ENCODE measurements around the gene RIPOR3.

DNA sequence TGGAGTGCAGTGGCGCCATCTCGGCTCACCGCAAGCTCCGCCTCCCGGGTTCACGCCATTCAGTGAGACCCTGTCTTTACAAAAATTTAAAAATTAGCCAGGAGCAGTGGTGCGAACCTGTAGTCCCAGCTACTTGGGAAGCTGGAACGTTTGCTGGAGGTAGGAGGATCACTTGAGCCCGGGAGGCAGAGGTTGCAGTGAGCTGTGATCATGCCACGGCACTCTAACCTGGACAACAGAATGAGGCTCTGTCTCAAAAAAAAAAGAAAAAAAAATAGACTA, 34.3 kb upstream of the RIPOR3 start:
- TF ChIP-seq ZFP36 (IDR thresholded peaks at IDR 0.05; ENCODE audit: borderline replicate concordance, partially characterized antibody) (no peak), POLR2A (IDR thresholded peaks at IDR 0.05; ENCODE audit: low read length) (no peak), RFX5 (IDR thresholded peaks at IDR 0.05) (no peak), RCOR1 (IDR thresholded peaks at IDR 0.05; ENCODE audit: low read depth, low read length) (no peak)
- TF ChIP-seq, protein P1, sequence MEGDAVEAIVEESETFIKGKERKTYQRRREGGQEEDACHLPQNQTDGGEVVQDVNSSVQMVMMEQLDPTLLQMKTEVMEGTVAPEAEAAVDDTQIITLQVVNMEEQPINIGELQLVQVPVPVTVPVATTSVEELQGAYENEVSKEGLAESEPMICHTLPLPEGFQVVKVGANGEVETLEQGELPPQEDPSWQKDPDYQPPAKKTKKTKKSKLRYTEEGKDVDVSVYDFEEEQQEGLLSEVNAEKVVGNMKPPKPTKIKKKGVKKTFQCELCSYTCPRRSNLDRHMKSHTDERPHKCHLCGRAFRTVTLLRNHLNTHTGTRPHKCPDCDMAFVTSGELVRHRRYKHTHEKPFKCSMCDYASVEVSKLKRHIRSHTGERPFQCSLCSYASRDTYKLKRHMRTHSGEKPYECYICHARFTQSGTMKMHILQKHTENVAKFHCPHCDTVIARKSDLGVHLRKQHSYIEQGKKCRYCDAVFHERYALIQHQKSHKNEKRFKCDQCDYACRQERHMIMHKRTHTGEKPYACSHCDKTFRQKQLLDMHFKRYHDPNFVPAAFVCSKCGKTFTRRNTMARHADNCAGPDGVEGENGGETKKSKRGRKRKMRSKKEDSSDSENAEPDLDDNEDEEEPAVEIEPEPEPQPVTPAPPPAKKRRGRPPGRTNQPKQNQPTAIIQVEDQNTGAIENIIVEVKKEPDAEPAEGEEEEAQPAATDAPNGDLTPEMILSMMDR (IDR thresholded peaks at IDR 0.05): no peak
- TF ChIP-seq, protein P2, sequence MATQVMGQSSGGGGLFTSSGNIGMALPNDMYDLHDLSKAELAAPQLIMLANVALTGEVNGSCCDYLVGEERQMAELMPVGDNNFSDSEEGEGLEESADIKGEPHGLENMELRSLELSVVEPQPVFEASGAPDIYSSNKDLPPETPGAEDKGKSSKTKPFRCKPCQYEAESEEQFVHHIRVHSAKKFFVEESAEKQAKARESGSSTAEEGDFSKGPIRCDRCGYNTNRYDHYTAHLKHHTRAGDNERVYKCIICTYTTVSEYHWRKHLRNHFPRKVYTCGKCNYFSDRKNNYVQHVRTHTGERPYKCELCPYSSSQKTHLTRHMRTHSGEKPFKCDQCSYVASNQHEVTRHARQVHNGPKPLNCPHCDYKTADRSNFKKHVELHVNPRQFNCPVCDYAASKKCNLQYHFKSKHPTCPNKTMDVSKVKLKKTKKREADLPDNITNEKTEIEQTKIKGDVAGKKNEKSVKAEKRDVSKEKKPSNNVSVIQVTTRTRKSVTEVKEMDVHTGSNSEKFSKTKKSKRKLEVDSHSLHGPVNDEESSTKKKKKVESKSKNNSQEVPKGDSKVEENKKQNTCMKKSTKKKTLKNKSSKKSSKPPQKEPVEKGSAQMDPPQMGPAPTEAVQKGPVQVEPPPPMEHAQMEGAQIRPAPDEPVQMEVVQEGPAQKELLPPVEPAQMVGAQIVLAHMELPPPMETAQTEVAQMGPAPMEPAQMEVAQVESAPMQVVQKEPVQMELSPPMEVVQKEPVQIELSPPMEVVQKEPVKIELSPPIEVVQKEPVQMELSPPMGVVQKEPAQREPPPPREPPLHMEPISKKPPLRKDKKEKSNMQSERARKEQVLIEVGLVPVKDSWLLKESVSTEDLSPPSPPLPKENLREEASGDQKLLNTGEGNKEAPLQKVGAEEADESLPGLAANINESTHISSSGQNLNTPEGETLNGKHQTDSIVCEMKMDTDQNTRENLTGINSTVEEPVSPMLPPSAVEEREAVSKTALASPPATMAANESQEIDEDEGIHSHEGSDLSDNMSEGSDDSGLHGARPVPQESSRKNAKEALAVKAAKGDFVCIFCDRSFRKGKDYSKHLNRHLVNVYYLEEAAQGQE (IDR thresholded peaks at IDR 0.05): no peak
- TF ChIP-seq, protein P3, sequence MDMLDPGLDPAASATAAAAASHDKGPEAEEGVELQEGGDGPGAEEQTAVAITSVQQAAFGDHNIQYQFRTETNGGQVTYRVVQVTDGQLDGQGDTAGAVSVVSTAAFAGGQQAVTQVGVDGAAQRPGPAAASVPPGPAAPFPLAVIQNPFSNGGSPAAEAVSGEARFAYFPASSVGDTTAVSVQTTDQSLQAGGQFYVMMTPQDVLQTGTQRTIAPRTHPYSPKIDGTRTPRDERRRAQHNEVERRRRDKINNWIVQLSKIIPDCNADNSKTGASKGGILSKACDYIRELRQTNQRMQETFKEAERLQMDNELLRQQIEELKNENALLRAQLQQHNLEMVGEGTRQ (IDR thresholded peaks at IDR 0.05): no peak
